NOMO-1 (cell line): ENCODE measurements around the gene SEC14L2.
"Not testable (repeated sequence)": the region's sequence is repeated elsewhere in the genome, so short reads cannot be mapped to it uniquely, and the experiment has no call there.

Source experiments
- DNase-seq, 2 experiments: peaks; one replicate each; lab custom pipeline; 2025; ENCODE audit not compliant: unreplicated experiment in 2 of 2; lab: John Stamatoyannopoulos, UW

Gene SEC14L2

DNA sequence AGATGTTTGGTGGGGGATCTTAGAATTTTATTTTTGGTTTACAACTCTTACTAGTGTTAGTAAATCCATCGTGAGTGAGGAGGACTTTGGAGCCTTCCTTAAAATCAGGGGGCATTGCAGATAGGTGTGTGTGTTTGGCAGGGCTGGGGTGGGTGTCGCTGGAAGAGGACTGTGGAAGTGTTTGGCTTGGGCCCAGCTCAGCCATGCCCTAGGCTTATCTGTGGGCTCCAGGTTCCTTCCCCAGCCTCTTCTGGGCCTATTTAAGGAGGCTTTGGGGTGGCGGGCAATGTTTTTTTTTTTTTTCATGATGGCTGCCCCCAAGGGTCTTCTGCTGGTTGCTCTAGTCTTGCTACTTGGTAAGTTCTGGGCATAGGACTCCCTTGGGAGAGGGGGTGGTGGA is 50.8 kb downstream of the SEC14L2 start:
- no peak for DNase-seq

DNA sequence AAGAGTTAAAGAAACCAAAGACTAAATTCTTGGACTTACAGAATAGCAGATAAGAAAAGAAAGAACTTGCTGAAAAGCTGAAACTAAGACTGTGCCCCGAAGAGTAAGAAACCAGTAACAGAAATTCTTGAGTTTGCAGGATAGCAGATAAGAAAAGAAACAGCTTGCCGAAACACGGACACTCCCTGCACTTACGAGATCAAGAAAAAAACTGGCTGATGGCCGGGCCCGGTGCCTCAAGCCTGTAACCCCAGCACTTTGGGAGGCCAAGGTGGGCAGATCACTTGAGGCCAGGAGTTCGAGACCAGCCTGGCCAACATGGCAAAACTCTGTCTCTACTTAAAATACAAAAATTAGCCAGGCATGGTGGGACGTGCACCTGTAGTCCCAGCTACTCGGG is 54.7 kb downstream of the SEC14L2 start:
- not testable (repeated sequence) for DNase-seq

DNA sequence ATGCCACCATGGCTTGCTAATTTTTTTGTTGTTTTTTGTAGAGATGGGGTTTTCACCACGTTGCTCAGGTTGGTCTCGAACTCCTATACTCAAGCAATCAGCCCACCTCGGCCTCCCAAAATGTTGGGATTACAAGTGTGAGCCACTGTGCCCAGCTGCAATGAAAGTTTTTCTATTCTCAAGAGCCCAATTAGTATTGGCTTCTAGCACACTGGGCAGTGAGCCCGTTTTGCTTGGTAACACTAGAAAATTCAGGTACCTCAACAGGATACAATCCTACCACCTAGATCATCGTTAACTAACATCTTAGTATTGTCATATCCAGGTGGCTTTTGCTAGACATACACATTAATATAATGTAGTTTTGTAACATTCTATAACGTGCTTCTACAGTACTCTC is 56.0 kb downstream of the SEC14L2 start:
- DNase-seq = no peak

DNA sequence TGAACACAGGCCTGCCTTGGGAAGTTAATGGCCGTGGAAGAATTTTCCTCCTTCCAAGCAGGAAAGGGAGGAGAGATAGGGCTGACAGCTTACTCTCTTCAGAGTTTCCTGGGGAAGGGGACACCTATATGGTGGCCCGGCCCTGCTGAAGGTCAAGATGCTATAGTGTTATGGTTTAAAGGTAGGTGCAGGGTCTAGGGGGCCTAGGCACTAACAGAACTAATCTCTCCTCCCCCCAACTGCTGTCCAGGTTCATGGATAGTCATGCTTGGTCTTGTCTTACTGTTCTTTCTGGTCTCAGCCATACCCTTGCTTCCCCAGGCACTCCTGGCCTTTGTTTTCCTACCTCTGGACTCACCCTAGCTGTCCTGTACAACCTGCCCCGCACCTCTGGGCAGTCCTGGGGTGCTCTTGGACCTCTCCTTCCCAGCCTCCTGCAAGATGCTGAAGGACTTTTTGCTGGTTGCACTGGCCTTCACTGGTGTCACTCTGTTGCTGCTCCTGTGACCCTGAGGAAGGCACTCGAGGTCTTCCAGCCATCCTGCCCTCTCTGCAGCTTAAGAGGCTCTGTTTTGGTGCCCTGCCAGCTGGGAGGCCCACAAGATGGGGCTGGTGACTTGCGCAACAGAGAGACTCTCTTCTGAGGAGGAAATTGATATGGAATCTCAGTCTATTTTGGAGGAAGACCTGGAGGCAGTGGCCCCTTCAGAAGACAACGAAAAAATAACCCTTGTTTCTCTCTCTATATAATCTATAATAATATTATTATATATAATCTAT is 57.1 kb downstream of the SEC14L2 start:
- DNase-seq = peak; percentile 47 to 59

DNA sequence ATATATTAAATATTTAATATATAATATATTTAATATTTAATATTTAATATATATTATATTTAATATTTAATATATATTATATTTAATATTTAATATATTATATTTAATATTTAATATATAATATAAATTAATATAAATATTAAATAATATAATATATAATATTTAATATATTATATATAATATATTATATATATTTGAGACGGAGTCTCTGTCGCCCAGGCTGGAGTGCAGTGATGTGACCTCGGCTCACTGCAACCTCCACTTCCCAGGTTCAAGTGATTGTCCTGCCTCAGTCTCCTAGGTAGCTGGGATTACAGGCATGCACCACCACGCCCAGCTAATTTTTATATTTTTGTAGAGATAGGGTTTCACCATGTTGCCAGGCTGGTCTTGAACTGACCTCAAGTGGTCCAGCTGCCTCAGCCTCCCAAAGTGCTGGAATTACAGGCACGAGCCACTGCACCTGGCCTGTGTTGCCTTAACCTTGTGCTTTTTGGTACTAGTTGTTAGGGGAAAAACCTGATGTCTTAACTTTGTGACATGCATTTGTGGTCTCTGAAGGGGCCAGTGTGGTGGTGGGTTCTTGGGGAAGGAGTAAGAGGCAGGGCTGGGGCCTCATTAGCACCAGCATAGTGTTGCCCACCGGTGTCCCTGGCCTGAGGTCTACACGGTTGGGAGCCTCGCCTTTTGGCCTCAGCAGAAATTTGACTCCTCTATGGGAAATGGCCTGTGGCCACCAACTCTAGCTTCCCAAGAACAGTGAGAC is 58.4 kb downstream of the SEC14L2 start:
- no peak for DNase-seq

DNA sequence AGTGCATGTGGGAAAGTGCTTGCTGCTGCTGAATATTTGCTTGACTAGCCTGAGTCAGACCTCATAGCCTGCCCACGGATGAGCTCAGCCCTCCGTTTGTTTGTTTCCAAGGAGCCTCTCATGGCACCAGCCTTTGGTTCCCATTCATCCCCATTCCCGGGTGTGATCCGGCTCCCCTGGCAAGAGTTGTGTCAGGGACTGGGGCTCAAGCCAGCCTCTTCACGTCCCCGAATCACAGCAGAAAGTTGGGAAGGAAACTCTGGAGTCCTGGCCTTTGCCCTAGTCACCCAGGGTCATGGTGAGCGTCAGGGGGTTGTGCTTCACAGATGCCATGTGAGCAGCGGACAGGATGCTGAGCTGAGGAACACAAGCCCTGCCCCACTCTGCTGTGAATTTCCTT is 61.2 kb downstream of the SEC14L2 start:
- no peak for DNase-seq

DNA sequence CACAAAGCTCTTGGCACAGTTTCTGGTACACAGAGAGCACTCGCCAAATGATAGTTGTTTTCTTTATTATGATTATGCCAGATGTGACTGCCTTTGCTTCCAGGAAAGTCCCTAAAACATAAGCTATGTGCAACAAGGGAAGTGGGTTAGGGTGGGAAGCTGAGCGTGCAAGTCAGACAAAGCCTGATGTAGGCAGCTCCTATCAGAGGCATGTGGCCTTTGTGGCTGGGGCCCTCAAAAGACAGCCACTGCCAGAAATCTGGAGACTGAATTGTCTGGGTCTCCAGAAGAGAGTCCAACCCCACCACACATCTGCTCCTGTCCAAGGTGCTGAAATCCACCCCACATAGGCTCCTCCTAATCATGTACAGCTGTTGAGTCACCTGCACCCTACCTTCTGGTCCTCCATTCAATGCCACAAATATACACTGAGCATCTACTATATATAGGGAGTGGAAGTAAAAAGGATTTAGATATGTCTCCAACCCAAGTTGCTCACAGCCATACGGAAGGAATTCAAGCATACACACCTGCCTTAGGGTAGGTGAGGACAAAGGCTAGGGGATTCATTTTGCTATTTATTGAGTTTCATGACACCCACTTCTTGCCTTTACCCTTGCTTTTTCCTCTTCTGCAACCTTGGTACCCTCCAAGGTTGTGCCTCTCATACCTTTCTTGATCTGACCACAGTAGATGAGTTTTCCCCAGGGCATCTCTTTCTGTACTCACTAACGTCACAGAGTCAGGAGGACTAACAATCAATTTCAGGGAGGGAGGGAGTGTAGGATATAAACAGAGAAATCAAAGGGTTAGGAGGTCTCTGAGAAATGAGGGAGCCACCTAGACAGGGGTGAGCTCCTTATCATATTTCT is 62.6 kb downstream of the SEC14L2 start:
- DNase-seq = no peak

DNA sequence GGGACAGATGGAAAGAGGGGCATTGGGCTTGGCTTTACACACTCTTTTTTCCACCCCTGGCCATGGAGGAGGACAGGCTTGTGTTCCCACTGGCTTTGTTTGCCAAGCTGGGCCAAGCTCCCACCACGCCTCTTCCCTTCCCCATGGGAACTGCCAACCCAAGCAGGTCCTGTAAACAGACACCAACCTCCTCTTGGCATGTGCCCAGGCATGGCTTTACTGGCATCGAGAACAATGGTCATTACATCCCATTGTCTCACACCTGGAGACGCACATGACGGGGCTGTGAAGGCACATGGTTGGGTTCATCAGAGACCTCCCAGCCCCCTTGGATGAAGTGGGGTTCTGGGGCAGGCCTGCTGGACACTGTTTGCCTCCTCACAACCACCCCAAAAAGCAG is 63.3 kb downstream of the SEC14L2 start:
- no peak for DNase-seq

DNA sequence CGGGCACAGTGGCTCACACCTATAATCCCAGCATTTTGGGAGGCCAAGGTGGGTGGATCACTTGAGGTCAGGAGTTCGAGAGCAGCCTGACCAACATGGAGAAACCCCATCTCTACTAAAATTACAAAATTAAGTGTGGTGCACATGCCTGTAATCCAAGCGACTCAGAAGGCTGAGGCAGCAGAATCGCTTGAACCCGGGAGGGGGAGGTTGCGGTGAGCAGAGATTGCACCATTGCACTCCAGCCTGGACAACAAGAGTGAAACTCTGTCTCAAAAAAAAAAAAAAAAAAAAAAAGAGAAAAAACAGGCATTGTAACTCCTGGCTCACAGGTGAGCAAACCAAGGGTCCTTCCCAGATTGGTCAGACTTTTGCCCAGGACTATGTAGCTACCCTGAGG is 63.7 kb downstream of the SEC14L2 start:
- DNase-seq = not testable (repeated sequence)

DNA sequence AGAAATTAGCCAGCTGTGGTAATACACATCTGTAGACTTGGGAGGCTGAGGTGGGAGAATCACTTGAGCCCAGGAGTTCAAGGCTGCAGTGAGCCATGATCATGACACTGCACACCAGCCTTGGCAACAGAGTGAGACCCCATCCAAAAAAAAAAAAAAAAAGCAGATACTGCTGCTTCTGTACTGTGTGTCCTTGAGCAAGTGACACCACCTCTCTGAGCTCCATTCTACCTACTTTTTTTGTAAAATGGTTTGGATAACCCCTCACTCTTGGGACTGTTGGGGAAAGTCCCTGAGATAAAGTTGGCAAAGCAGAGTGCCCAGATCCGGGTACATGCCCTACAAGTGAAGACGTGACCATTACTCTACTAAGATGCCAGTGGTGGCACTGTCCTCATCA is 72.3 kb downstream of the SEC14L2 start:
- DNase-seq = no peak

DNA sequence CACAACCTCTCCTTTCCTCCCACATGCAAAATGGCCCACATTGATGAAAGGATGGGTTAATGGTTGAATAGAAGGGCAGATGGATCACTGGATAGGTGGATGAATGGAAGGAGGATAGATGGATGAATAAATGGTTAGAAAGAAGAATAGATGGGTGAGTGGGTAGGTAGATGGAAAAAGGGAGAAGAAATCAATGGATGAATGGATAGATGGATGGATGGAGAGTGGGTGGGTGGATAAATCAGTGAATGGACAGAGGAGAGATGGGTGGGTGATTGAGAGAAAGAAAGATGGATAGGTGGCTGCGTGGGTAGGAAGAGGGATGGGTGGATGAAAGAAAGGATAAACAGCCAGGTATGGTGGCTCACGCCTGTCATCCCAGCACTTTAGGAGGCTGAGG is 73.8 kb downstream of the SEC14L2 start:
- no peak for DNase-seq

DNA sequence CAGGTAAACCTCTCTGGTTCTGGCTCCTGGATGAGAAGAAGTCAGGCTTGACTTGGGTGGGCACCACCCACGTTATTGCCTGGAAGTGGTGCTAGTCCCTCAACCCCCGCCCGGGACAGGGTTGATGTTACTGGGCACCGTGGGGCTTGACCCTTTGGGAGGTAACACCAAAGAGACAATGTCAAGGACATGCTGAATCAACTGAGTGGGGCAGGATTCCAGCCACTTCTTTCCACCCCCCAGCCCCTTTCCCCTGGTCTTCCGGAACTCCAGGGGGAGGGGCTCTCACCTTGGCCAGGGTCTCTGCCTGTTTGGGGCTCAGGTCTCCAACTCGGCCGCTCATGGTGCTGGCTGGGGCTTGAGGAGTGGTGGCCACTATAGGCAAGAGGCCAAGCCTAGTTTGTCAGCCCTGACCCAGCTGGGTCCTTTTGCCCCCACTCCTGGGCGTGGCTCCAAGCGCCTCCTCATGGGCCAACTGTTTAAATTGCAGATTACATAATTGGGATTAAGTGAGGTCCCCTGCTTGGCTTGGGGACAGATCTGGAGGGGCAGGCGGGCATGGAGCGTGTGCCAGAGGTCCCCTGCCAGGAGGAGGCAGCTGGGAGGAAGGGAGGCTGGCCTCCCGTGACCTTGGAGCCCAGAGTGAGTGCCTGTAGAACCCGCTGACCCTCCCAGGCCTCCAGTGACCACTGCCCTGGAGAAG is 74.9 kb downstream of the SEC14L2 start, which contains the start of gene SEC14L3:
SEC14L3 (minus strand) TSS at position 402 of the 703 bp plus-strand sequence; CDS start at position 343, 59 bp downstream.
- no peak for DNase-seq

DNA sequence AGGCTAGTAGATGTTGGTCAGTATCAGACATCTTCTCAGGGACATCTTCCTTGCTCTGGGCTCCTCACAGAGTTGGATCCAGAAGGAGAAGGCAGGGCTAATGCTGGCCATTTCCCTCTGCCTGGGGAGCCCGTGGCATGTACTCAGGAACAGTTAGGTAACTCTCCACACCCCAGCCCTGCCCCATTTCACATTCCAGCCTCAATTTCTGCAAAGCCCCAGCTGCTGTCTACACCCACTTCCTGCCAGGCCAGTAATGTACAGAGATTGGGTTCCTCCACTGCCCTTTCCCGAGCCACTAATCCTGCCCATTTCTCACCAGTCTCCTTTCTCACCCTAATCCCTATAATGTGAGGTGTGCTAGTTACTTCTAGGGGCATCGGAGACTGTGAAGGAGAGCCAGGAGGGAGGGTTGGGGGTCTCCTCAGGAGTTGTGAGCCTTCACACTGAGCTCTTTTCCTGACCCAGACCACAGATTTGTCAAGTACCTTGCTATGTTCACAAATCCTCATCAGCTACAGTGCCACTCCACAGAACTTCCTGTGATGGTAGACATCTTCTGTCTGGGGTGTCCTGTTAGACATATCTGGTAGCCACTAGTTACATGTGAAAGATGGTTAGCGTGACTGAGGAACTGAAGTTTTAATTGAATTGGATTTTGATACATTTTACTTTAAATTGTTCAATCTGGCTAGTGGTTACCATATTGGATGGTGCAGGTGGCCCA is 76.3 kb downstream of the SEC14L2 start:
- DNase-seq = no peak

DNA sequence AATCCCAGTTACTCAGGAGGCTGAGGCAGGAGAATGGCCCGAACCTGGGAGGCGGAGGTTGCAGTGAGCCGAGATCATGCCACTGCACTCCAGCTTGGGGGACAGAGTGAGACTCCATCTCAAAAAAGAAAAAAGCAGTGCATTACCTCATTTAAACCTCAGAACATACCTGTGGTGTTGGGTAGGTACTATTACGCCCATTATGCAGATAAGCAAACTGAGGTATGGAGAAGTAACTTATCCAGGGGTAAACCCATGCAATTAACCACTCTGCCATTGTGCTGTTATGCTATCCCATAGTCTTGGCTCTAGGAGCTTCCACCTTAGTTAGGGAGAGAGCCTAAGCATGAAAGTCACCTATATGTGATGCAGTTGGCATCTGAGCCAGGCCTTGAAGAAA is 77.3 kb downstream of the SEC14L2 start:
- DNase-seq = no peak
